SK-N-MC (cell line): ENCODE results near the gene OPCML.
A peak's percentile ranks its signal among the peaks of the same experiment; 100 is the strongest.

ENCODE experiments used
- DNase-seq: peaks from one replicate; pipeline ENCODE4 v3.0.0-alpha.2; 2011; ENCODE audit warnings: low read depth, low spot score
- H3K27ac ChIP-seq: fragments of 200-600 bp; sonication (generic); 2 replicates; pipeline ENCODE4 v1.5.1; 2016; ENCODE audit warnings: mixed run types
- H3K36me3 ChIP-seq: fragments of 200-600 bp; sonication (generic); 2 replicates; pipeline ENCODE4 v1.6.1; 2017; ENCODE audit warnings: antibody characterized with exemption, low read length, mixed read lengths; ENCODE audit not compliant: insufficient read depth
- H3K4me3 ChIP-seq: fragments of 200-600 bp; sonication (generic); 2 replicates; pipeline ENCODE4 v1.5.1; 2016
- H3K9ac ChIP-seq: fragments of 200-600 bp; sonication (generic); 2 replicates; pipeline ENCODE4 v1.8.0; 2017; ENCODE audit warnings: mixed run types, mixed read lengths; ENCODE audit not compliant: insufficient read length
- H3K9me3 ChIP-seq: fragments of 200-600 bp; sonication (generic); 2 replicates; pipeline ENCODE4 v1.6.1; 2017; ENCODE audit warnings: low read depth, mild to moderate bottlenecking, antibody characterized with exemption, low read length, moderate library complexity, mixed read lengths
- EZH2 ChIP-seq: fragments of 200-600 bp; sonication (generic); IDR thresholded peaks from one replicate; pipeline ENCODE4 v1.6.1; 2017; ENCODE audit warnings: antibody characterized with exemption
- FOXP2 ChIP-seq: optimal IDR thresholded peaks from 2 replicates; pipeline ENCODE3; 2011; ENCODE audit warnings: mild to moderate bottlenecking, moderate library complexity; ENCODE audit not compliant: insufficient read depth; ENCODE audit errors: extremely low read length, control extremely low read depth
- POLR2AphosphoS5 ChIP-seq: IDR thresholded peaks from 2 replicates; pipeline ENCODE4 v1.6.1; 2012; ENCODE audit warnings: mild to moderate bottlenecking, low read depth, low read length, borderline replicate concordance

The OPCML gene

GRCh38 chr11:132822276-132822675 is 710.0 kb downstream of the OPCML start:
- Histone ChIP-seq H3K9me3 (no peaks in the 10 kb centered on the region), H3K36me3 (no peaks in the 10 kb centered on the region), H3K27ac (no peak overlapping the region), H3K4me3 (no peak overlapping the region), H3K9ac (no peak overlapping the region)
- no peak for DNase-seq
- no peak for TF ChIP-seq POLR2AphosphoS5
- TF ChIP-seq EZH2, result no peak
- TF ChIP-seq FOXP2, result no peak

GRCh38 chr11:132821499-132821898 is 710.8 kb downstream of the OPCML start:
- TF ChIP-seq FOXP2 (no peak), EZH2 (no peak), POLR2AphosphoS5 (no peak)
- Histone ChIP-seq H3K4me3 (peak overlapping the region; percentile 19; the same call in 1 of the 2 replicates), H3K36me3 (no peaks in the 10 kb centered on the region), H3K27ac (no peak overlapping the region), H3K9ac (no peak overlapping the region), H3K9me3 (no peaks in the 10 kb centered on the region)
- DNase-seq, result no peak

GRCh38 chr11:132821014-132821413 is 711.3 kb downstream of the OPCML start:
- no peak for DNase-seq
- Histone ChIP-seq H3K9me3 (no peaks in the 10 kb centered on the region), H3K36me3 (no peaks in the 10 kb centered on the region), H3K27ac (no peak overlapping the region), H3K4me3 (no peak overlapping the region), H3K9ac (no peak overlapping the region)
- TF ChIP-seq EZH2, result no peak
- no peak for TF ChIP-seq FOXP2
- TF ChIP-seq POLR2AphosphoS5, result no peak

- no peak overlapping the region for H3K4me3 ChIP-seq
- no peaks in the 10 kb centered on the region for H3K36me3 ChIP-seq
- H3K9ac ChIP-seq, result no peak overlapping the region
- TF ChIP-seq POLR2AphosphoS5 (no peak), EZH2 (no peak), FOXP2 (no peak)
- no peak for DNase-seq
- no peaks in the 10 kb centered on the region for H3K9me3 ChIP-seq
- H3K27ac ChIP-seq, result no peak overlapping the region
Measured at GRCh38 chr11:132818951-132819350, 713.4 kb downstream of the OPCML start.

GRCh38 chr11:132817387-132817786 is 714.9 kb downstream of the OPCML start:
- no peak for DNase-seq
- Histone ChIP-seq H3K9ac (no peak overlapping the region), H3K9me3 (no peaks in the 10 kb centered on the region), H3K36me3 (no peaks in the 10 kb centered on the region), H3K27ac (no peak overlapping the region), H3K4me3 (no peak overlapping the region)
- TF ChIP-seq FOXP2 (no peak), EZH2 (no peak)

GRCh38 chr11:132814410-132814809 is 717.9 kb downstream of the OPCML start:
- DNase-seq, result no peak
- Histone ChIP-seq H3K9ac (no peak overlapping the region), H3K36me3 (no peaks in the 10 kb centered on the region), H3K9me3 (no peaks in the 10 kb centered on the region), H3K27ac (no peak overlapping the region), H3K4me3 (no peak overlapping the region)
- no peak for TF ChIP-seq FOXP2

GRCh38 chr11:132811649-132812048 is 720.7 kb downstream of the OPCML start:
- TF ChIP-seq FOXP2, result no peak
- TF ChIP-seq POLR2AphosphoS5, result no peak
- TF ChIP-seq EZH2, result no peak
- no peaks in the 10 kb centered on the region for H3K36me3 ChIP-seq
- no peak overlapping the region for H3K27ac ChIP-seq

GRCh38 chr11:132809070-132809469 is 723.2 kb downstream of the OPCML start:
- H3K36me3 ChIP-seq, result no peaks in the 10 kb centered on the region
- no peak overlapping the region for H3K9ac ChIP-seq
- no peak overlapping the region for H3K27ac ChIP-seq
- no peak for DNase-seq
- H3K4me3 ChIP-seq, result no peak overlapping the region
- no peaks in the 10 kb centered on the region for H3K9me3 ChIP-seq
- TF ChIP-seq EZH2, result no peak
- no peak for TF ChIP-seq FOXP2
- no peak for TF ChIP-seq POLR2AphosphoS5

More at GRCh38 chr11:132811649-132812048, 720.7 kb downstream of the OPCML start:
- DNase-seq, result no peak
- H3K9me3 ChIP-seq, result no peaks in the 10 kb centered on the region
- no peak overlapping the region for H3K9ac ChIP-seq
- no peak overlapping the region for H3K4me3 ChIP-seq

- no peaks in the 10 kb centered on the region for H3K36me3 ChIP-seq
- H3K9ac ChIP-seq, result no peak overlapping the region
- H3K27ac ChIP-seq, result no peak overlapping the region
- no peaks in the 10 kb centered on the region for H3K9me3 ChIP-seq
- TF ChIP-seq FOXP2, result no peak
- no peak for TF ChIP-seq EZH2
- no peak for TF ChIP-seq POLR2AphosphoS5
- H3K4me3 ChIP-seq, result no peak overlapping the region
- no peak for DNase-seq
Measured at GRCh38 chr11:132804258-132804657, 728.0 kb downstream of the OPCML start.
